Measurements from ENCODE around the gene TSC22D1.

The TSC22D1 gene

GRCh38 chr13:44400736-44401135, 175.4 kb downstream of the TSC22D1 start:
- no peak for DNase-seq

GRCh38 chr13:44399074-44399473, 177.1 kb downstream of the TSC22D1 start:
- DNase-seq, result no peak

GRCh38 chr13:44398606-44399005, 177.5 kb downstream of the TSC22D1 start:
- DNase-seq, result no peak

- DNase-seq, result no peak
Measured at GRCh38 chr13:44397766-44398223, 178.3 kb downstream of the TSC22D1 start.

- DNase-seq, result no peak
Measured at GRCh38 chr13:44396701-44397580, 179.2 kb downstream of the TSC22D1 start.

GRCh38 chr13:44395976-44396694, 180.0 kb downstream of the TSC22D1 start:
- DNase-seq, result no peak

GRCh38 chr13:44394658-44395057, 181.5 kb downstream of the TSC22D1 start:
- no peak for DNase-seq

GRCh38 chr13:44393391-44393790, 182.7 kb downstream of the TSC22D1 start:
- DNase-seq, result no peak

- DNase-seq, result no peak
Measured at GRCh38 chr13:44389876-44390275, 186.3 kb downstream of the TSC22D1 start.

GRCh38 chr13:44389060-44389666, 187.0 kb downstream of the TSC22D1 start:
- DNase-seq, result no peak

GRCh38 chr13:44388427-44389059, 187.6 kb downstream of the TSC22D1 start:
- DNase-seq, result no peak

- no peak for DNase-seq
Measured at GRCh38 chr13:44386913-44387556, 189.1 kb downstream of the TSC22D1 start.

- no peak for DNase-seq
Measured at GRCh38 chr13:44385847-44386246, 190.3 kb downstream of the TSC22D1 start.

GRCh38 chr13:44385401-44385800, 190.7 kb downstream of the TSC22D1 start:
- DNase-seq, result no peak

- DNase-seq, result no peak
Measured at GRCh38 chr13:44384778-44385177, 191.4 kb downstream of the TSC22D1 start.

- DNase-seq, result no peak
Measured at GRCh38 chr13:44383945-44384344, 192.2 kb downstream of the TSC22D1 start.

- no peak for DNase-seq
Measured at GRCh38 chr13:44382635-44383145, 193.4 kb downstream of the TSC22D1 start.

Measured in NCI-H1436 treated with DMSO at 0.1 percent for 48 hours (cell line).